Measurements from ENCODE around the gene ZNF438.

- TF ChIP-seq CTCF (IDR thresholded peaks at IDR 0.05) (no peak), POLR2A (IDR thresholded peaks at IDR 0.05) (no peak)
These were observed 41.3 kb downstream of the ZNF438 start for GRCh38 chr10:30990351-30990750.
